Peyer's patch (tissue), 4 donors: ENCODE results near the gene ZNRF4. TPM values are rescaled to one million over a fixed set of nuclear protein-coding genes. Genes with fewer than 3 reads are reported as not detected.

Experiments
- DNase-seq, 3 donors: peaks; one replicate each; pipeline ENCODE4 v3.0.0-alpha.2; 2017 to 2019
- H3K27ac ChIP-seq, 4 donors: fragments of 200-600 bp; sonication (generic); one replicate each; pipeline ENCODE4 v1.5.1; 2016 to 2019
- H3K27me3 ChIP-seq, 2 donors: fragments of 200-600 bp; sonication (generic); one replicate each; pipeline ENCODE4 v1.5.1; 2019
- H3K36me3 ChIP-seq, 3 donors: fragments of 200-600 bp; sonication (generic); one replicate each; pipeline ENCODE4 v1.5.1; 2016 to 2019
- H3K4me1 ChIP-seq, 4 donors: fragments of 200-600 bp; sonication (generic); one replicate each; pipeline ENCODE4 v1.5.1; 2016 to 2019
- H3K4me3 ChIP-seq, 4 donors: fragments of 200-600 bp; sonication (generic); 1 replicate in 3 of 4; 2 replicates in 1 of 4; pipeline ENCODE4 v1.5.1; 2016 to 2019; ENCODE audit warnings: mild to moderate bottlenecking in 1 of 4
- H3K9me3 ChIP-seq, 4 donors: fragments of 200-600 bp; sonication (generic); one replicate each; pipeline ENCODE4 v1.5.1; 2016 to 2019; ENCODE audit warnings: mild to moderate bottlenecking in 1 of 4
- CTCF ChIP-seq, 6 experiments: fragments of 450-650 bp in 4 of 6; fragments of 200-600 bp in 2 of 6; sonication (generic) in 1 of 6; IDR thresholded peaks; one replicate each; pipeline ENCODE4 v1.5.1; 2017 to 2019; ENCODE audit warnings: antibody characterized with exemption in 6 of 6, mild to moderate bottlenecking in 3 of 6, moderate library complexity in 1 of 6
- POLR2A ChIP-seq, 2 donors: fragments of 450-650 bp; IDR thresholded peaks; one replicate each; pipeline ENCODE4 v1.5.1; 2017; ENCODE audit warnings: antibody characterized with exemption in 2 of 2, mild to moderate bottlenecking in 2 of 2, moderate library complexity in 2 of 2
- total RNA-seq, 4 donors: library from RNA; depleted of rRNA; stranded (reverse); fragments of >200 nt; gene quantifications; one replicate each; pipeline ENCODE4 v1.1.0, GENCODE V29; 2016

Gene ZNRF4
- total RNA-seq, 4 donors from 2014 or later, result not detected

- Histone ChIP-seq H3K27me3 (no peaks in the 10 kb centered on the region), H3K4me3 (no peak overlapping the region), H3K36me3 (no peaks in the 10 kb centered on the region)
Measured at GRCh38 chr19:5454743-5455142, 474 bp upstream of the ZNRF4 start.

DNA sequence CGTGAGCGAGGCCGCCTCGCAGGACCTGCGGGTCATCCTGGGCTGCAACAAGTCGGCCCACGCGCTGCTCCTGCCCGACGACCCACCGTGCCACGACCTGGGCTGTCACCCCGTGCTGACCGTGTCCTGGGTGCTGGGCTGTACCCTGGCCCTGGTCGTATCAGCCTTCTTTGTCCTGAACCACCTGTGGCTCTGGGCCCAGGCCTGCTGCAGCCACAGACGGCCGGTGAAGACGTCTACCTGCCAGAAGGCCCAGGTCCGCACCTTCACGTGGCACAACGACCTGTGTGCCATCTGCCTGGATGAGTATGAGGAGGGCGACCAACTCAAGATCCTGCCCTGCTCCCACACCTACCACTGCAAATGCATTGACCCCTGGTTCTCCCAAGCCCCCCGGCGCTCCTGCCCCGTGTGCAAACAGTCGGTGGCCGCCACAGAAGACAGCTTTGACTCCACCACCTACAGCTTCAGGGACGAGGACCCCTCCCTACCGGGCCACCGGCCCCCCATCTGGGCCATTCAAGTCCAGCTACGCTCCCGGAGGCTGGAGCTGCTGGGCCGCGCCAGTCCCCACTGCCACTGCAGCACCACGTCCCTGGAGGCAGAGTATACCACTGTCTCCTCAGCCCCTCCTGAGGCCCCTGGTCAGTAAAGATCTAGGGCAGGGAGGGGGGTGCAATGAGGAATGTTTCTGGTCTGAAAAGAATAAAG is 1.1 kb downstream of the ZNRF4 start:
- TF ChIP-seq POLR2A (IDR thresholded peaks at IDR 0.05), result no peak
- TF ChIP-seq CTCF (IDR thresholded peaks at IDR 0.05), result no peak
- peaks cover 0 to 11% (median 0%) of the 10 kb centered on the region in 4 donors for H3K9me3 ChIP-seq
- no peaks in the 10 kb centered on the region for H3K36me3 ChIP-seq
- H3K4me1 ChIP-seq, result no peaks in the 10 kb centered on the region
- no peak for DNase-seq
- no peak overlapping the region for H3K27ac ChIP-seq
- no peaks in the 10 kb centered on the region for H3K27me3 ChIP-seq
- no peak overlapping the region for H3K4me3 ChIP-seq

More at GRCh38 chr19:5454743-5455142, 474 bp upstream of the ZNRF4 start:
- H3K27ac ChIP-seq, result no peak overlapping the region
- H3K9me3 ChIP-seq, result peaks cover 0 to 11% (median 0%) of the 10 kb centered on the region in 4 donors
- TF ChIP-seq CTCF (IDR thresholded peaks at IDR 0.05), result no peak
- no peak for TF ChIP-seq POLR2A (IDR thresholded peaks at IDR 0.05)
- no peak for DNase-seq
- no peaks in the 10 kb centered on the region for H3K4me1 ChIP-seq

- H3K36me3 ChIP-seq, result no peaks in the 10 kb centered on the region
- peaks cover 0 to 11% (median 0%) of the 10 kb centered on the region in 4 donors for H3K9me3 ChIP-seq
- no peak overlapping the region for H3K4me3 ChIP-seq
- no peaks in the 10 kb centered on the region for H3K27me3 ChIP-seq
- no peaks in the 10 kb centered on the region for H3K4me1 ChIP-seq
- no peak for TF ChIP-seq POLR2A (IDR thresholded peaks at IDR 0.05)
- no peak for TF ChIP-seq CTCF (IDR thresholded peaks at IDR 0.05)
- no peak overlapping the region for H3K27ac ChIP-seq
- no peak for DNase-seq
Measured at GRCh38 chr19:5456841-5457200, 1.6 kb downstream of the ZNRF4 start.

DNA sequence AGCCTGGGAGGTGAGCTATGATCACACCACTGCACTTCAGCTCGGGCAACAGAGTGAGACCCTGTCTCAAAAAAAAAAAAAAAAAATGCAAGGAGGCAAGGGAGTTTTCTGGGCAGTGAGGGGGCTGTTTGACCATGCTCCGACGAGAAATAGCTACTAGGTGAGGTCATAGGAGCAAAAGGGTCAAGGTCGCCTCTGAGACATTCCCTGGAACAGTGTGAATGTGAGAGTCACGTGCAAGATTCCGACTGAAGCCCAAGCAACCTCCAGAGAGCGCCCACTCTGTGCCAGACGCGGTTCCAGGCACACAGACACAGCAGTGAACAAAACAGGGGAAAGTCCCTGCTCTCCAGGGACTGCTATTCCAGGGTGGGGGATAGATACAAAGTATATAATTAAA is 2.5 kb downstream of the ZNRF4 start:
- TF ChIP-seq CTCF (IDR thresholded peaks at IDR 0.05), result no peak
- no peak for TF ChIP-seq POLR2A (IDR thresholded peaks at IDR 0.05)
- no peak for DNase-seq
- Histone ChIP-seq H3K27me3 (no peaks in the 10 kb centered on the region), H3K36me3 (no peaks in the 10 kb centered on the region), H3K9me3 (peaks cover 0 to 9% (median 0%) of the 10 kb centered on the region in 4 donors), H3K27ac (no peak overlapping the region), H3K4me3 (no peak overlapping the region), H3K4me1 (no peaks in the 10 kb centered on the region)

- no peak overlapping the region for H3K4me3 ChIP-seq
- H3K36me3 ChIP-seq, result no peaks in the 10 kb centered on the region
- no peak for DNase-seq
- H3K27ac ChIP-seq, result no peak overlapping the region
- H3K9me3 ChIP-seq, result peaks cover 0 to 6% (median 0%) of the 10 kb centered on the region in 4 donors
- no peak for TF ChIP-seq CTCF (IDR thresholded peaks at IDR 0.05)
- no peak for TF ChIP-seq POLR2A (IDR thresholded peaks at IDR 0.05)
- no peaks in the 10 kb centered on the region for H3K27me3 ChIP-seq
- H3K4me1 ChIP-seq, result no peaks in the 10 kb centered on the region
Measured at GRCh38 chr19:5458420-5458819, 3.2 kb downstream of the ZNRF4 start.
